ENCODE measurements around the gene KIF15. TPM values are rescaled to one million over a fixed set of nuclear protein-coding genes. Genes with fewer than 3 reads are reported as not detected.

The KIF15 gene
- total RNA-seq, 1 experiment from 2014 or later: 25.3 TPM

DNA sequence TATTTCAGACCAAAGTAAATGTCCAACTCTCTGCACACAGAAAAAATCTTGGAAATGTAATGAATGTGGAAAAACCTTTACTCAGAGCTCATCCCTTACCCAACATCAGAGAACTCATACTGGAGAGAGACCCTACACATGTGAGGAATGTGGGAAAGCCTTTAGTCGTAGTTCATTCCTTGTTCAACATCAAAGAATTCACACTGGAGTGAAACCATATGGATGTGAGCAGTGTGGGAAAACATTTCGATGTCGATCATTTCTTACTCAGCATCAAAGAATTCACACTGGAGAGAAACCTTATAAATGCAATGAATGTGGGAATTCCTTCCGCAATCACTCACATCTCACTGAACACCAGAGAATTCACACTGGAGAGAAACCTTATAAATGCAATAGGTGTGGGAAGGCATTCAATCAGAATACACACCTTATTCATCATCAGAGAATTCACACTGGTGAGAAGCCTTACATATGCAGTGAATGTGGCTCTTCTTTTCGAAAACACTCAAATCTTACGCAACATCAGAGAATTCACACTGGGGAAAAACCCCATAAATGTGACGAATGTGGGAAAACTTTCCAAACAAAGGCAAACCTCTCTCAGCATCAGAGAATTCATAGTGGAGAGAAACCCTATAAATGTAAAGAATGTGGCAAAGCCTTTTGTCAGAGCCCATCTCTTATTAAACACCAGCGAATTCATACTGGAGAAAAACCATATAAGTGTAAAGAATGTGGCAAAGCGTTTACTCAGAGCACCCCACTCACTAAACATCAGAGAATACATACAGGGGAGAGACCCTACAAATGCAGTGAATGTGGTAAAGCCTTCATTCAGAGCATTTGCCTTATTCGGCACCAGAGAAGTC lies 40.1 kb upstream of the KIF15 start:
- Mint-ChIP-seq H3K4me1 (ENCODE audit: low read depth, unreplicated experiment) (no peaks in the 10 kb centered on the region), H3K36me3 (ENCODE audit: insufficient read depth, unreplicated experiment) (peaks cover 27% of the 10 kb centered on the region), H3K27ac (ENCODE audit: unreplicated experiment) (no peak overlapping the region), H3K4me3 (ENCODE audit: unreplicated experiment) (no peak overlapping the region), H3K9me3 (ENCODE audit: unreplicated experiment) (peaks cover 47% of the 10 kb centered on the region), H3K27me3 (ENCODE audit: insufficient read depth, unreplicated experiment) (no peaks in the 10 kb centered on the region)
- Histone ChIP-seq H3K27me3 (replicated peaks; ENCODE audit: control insufficient read depth, insufficient read depth, low read length) (no peaks in the 10 kb centered on the region), H3K36me3 (ENCODE audit: control insufficient read depth, insufficient read depth, low read length) (no peaks in the 10 kb centered on the region), H3K9me3 (peaks cover 30% of the 10 kb centered on the region), H3K4me1 (no peaks in the 10 kb centered on the region), H3K4me3 (ENCODE audit: low read depth, low read length) (no peak overlapping the region)
- DNase-seq: no peak
- intact Hi-C loops (cut with micrococcal nuclease; ENCODE audit: unreplicated experiment): no loop called here
- POLR2A ChIA-PET: no interaction called here
- no TSS peak for BruUV-seq (replicated peaks)
- TF ChIP-seq, protein P1, sequence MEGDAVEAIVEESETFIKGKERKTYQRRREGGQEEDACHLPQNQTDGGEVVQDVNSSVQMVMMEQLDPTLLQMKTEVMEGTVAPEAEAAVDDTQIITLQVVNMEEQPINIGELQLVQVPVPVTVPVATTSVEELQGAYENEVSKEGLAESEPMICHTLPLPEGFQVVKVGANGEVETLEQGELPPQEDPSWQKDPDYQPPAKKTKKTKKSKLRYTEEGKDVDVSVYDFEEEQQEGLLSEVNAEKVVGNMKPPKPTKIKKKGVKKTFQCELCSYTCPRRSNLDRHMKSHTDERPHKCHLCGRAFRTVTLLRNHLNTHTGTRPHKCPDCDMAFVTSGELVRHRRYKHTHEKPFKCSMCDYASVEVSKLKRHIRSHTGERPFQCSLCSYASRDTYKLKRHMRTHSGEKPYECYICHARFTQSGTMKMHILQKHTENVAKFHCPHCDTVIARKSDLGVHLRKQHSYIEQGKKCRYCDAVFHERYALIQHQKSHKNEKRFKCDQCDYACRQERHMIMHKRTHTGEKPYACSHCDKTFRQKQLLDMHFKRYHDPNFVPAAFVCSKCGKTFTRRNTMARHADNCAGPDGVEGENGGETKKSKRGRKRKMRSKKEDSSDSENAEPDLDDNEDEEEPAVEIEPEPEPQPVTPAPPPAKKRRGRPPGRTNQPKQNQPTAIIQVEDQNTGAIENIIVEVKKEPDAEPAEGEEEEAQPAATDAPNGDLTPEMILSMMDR (IDR thresholded peaks at IDR 0.05; ENCODE audit: insufficient read depth in 1 of 2, low read depth in 1 of 2, low read length in 1 of 2, severe bottlenecking in 1 of 2, unreplicated experiment in 1 of 2): no peak
- CTCF ChIA-PET: no interaction called here

DNA sequence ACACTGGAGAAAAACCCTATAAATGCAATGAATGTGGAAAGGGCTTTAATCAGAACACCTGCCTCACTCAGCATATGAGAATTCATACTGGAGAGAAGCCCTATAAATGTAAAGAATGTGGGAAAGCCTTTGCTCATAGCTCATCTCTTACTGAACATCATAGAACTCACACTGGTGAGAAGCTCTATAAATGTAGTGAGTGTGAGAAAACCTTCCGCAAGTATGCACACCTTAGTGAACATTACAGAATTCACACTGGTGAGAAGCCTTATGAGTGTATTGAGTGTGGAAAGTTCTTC lies 39.5 kb upstream of the KIF15 start:
- H3K36me3 ChIP-seq (ENCODE audit: control insufficient read depth, insufficient read depth, low read length): no peaks in the 10 kb centered on the region
- CTCF ChIA-PET: no interaction called here
- TF ChIP-seq, protein P1 (IDR thresholded peaks at IDR 0.05; ENCODE audit: insufficient read depth in 1 of 2, low read depth in 1 of 2, low read length in 1 of 2, severe bottlenecking in 1 of 2, unreplicated experiment in 1 of 2): no peak
- peaks cover 27% of the 10 kb centered on the region for H3K36me3 Mint-ChIP-seq (ENCODE audit: insufficient read depth, unreplicated experiment)
- intact Hi-C loops (cut with micrococcal nuclease; ENCODE audit: unreplicated experiment): no loop called here
- H3K4me1 Mint-ChIP-seq (ENCODE audit: low read depth, unreplicated experiment): no peaks in the 10 kb centered on the region
- DNase-seq: no peak
- peaks cover 47% of the 10 kb centered on the region for H3K9me3 Mint-ChIP-seq (ENCODE audit: unreplicated experiment)
- H3K4me1 ChIP-seq: no peaks in the 10 kb centered on the region
- POLR2A ChIA-PET: no interaction called here
- no peaks in the 10 kb centered on the region for H3K27me3 Mint-ChIP-seq (ENCODE audit: insufficient read depth, unreplicated experiment)
- H3K9me3 ChIP-seq: peaks cover 30% of the 10 kb centered on the region
- H3K27ac Mint-ChIP-seq (ENCODE audit: unreplicated experiment): no peak overlapping the region
- H3K4me3 ChIP-seq (ENCODE audit: low read depth, low read length): no peak overlapping the region
- BruUV-seq (replicated peaks): no TSS peak
- no peaks in the 10 kb centered on the region for H3K27me3 ChIP-seq (replicated peaks; ENCODE audit: control insufficient read depth, insufficient read depth, low read length)
- H3K4me3 Mint-ChIP-seq (ENCODE audit: unreplicated experiment): no peak overlapping the region

DNA sequence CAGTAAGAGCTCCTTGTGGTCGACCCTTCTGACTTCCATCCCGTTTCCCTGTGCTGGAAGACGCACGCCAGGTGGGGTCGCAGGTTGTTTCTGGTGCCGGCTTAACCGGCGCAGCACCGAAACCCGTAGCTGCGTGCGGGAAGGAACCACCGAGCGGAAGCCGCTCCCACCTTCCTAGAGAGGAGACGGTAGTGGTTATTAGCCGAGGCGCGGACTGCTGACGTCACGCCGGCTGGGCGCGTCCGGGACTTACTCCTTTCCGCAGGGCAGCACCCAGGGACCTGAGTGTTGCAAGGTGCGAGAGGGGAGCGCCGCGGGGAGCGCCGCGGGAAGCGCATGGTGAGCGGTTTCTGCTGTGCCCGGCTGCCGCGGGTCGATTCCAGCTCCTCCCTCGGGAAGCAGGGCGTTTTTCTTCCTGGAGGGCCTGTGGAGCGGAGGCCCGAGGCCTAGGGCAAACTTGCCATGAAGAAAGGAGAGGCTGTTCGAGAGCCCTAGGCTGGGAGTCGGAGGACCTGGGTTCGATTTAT lies 32.1 kb upstream of the KIF15 start, which contains the start of gene ZNF501:
Gene ZNF501, plus strand, starts transcription at position 252 of the 527 bp plus-strand sequence. CDS start 4,787 bp downstream, outside the sequence.
- intact Hi-C loops (cut with micrococcal nuclease; ENCODE audit: unreplicated experiment): loop anchor here (1.0 kb wide), 2 partner anchors 17 to 32 kb away; partner anchors contain the start of genes KIAA1143, KIF15 and ZNF502
- no TSS peak for BruUV-seq (replicated peaks)
- TF ChIP-seq, protein P1 (IDR thresholded peaks at IDR 0.05; ENCODE audit: insufficient read depth in 1 of 2, low read depth in 1 of 2, low read length in 1 of 2, severe bottlenecking in 1 of 2, unreplicated experiment in 1 of 2): peak in 1 of 2 experiments; percentile 16
- no peaks in the 10 kb centered on the region for H3K27me3 Mint-ChIP-seq (ENCODE audit: insufficient read depth, unreplicated experiment)
- no peaks in the 10 kb centered on the region; the same call in 1 of the 2 replicates for H3K4me1 ChIP-seq
- peak within 1 kb of the TSS; percentile 97 for H3K27ac Mint-ChIP-seq (ENCODE audit: unreplicated experiment)
- peaks cover 44% of the 10 kb centered on the region for H3K9me3 Mint-ChIP-seq (ENCODE audit: unreplicated experiment)
- H3K36me3 Mint-ChIP-seq (ENCODE audit: insufficient read depth, unreplicated experiment): peaks cover 25% of the 10 kb centered on the region
- no peaks in the 10 kb centered on the region for H3K4me1 Mint-ChIP-seq (ENCODE audit: low read depth, unreplicated experiment)
- H3K27me3 ChIP-seq (replicated peaks; ENCODE audit: control insufficient read depth, insufficient read depth, low read length): no peaks in the 10 kb centered on the region
- H3K9me3 ChIP-seq: peaks cover 45% of the 10 kb centered on the region
- ChIA-PET POLR2A (interaction anchor here (0.6 to 1.1 kb wide), 4 partner anchors 17 to 246 kb away, joined by 3 to 6 read pairs (median 4); partner anchors contain the start of genes KIAA1143, KIF15, ZDHHC3 and ZNF502), CTCF (interaction anchor here (0.5 to 1.2 kb wide), 2 partner anchors 17 to 1028 kb away, joined by 4 to 5 read pairs; partner anchors contain the start of gene ZNF502)
- peak within 1 kb of the TSS; percentile 96 for H3K4me3 Mint-ChIP-seq (ENCODE audit: unreplicated experiment)
- H3K36me3 ChIP-seq (ENCODE audit: control insufficient read depth, insufficient read depth, low read length): peaks cover 2% of the 10 kb centered on the region; the same call in 1 of the 2 replicates
- H3K4me3 ChIP-seq (ENCODE audit: low read depth, low read length): peak within 1 kb of the TSS; percentile 83
- DNase-seq: peak; percentile 94 to 95
